Measurements from ENCODE around the gene PNRC1.
"Not testable (repeated sequence)": the region's sequence is repeated elsewhere in the genome, so short reads cannot be mapped to it uniquely, and the experiment has no call there.

PNRC1 gene

GRCh38 chr6:89080281-89081128, at the start of gene PNRC1:
PNRC1 (plus strand) TSS chr6:89080751; CDS start chr6:89080895, 144 bp downstream.
- peak; percentile 100 for DNase-seq (ENCODE audit: low read depth in 3 of 3)

DNA sequence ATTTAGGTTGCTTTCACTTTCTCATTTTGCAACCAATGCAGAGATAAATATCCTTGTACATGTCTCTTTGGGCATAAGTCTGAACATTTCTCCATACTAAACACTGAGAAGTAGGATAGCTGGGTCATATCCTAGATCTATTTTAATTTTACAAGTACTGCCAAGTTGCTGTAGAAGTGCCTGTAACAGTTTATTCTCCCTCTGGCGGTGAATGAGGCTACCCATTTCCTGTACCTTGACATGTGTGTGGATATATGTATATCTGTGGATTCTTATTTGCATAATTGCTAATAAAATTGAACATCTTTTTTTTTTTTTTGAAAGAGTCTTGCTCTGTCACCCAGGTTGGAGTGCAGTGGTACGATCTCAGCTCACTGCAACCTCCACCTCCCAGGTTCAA, 48.0 kb upstream of the PNRC1 start:
- DNase-seq (ENCODE audit: low read depth in 3 of 3): no peak

DNA sequence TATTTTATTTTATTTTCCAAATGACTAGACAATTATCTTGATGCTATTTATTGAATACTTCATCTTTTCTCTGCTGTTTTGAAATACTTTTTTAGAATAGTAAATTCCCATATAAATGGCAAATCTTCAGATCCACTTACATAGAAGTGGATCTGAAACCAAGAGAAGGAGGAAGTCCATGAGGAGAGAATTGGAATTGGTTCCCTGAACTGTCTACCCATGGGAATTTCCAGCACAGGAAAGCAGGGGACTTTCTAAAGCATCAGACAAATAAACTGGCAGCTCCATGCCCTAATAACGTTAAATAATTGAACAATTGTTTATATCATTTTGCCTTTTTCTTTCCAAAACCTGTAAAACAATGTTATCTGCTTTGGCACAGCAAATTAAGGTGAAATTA, 47.1 kb upstream of the PNRC1 start:
- no peak for DNase-seq (ENCODE audit: low read depth in 3 of 3)

DNA sequence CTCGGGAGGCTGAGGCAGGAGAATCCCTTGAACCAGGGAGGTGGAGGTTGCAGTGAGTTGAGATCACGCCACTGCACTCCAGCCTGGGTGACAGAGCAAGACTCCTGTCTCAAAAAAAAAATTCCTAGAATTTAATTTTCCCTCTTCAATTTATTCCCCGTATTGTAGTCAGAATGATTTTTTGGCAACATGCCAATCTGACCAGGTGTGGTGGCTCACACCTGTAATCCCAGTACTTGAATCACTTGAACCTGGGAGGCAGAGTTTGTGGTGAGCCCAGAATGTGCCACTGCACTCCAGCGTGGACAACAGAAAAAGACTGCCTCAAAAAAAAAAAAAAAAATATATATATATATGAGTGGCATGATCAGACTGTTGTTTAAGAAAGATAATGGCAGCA, 46.4 kb upstream of the PNRC1 start:
- not testable (repeated sequence) for DNase-seq (ENCODE audit: low read depth in 3 of 3)

DNA sequence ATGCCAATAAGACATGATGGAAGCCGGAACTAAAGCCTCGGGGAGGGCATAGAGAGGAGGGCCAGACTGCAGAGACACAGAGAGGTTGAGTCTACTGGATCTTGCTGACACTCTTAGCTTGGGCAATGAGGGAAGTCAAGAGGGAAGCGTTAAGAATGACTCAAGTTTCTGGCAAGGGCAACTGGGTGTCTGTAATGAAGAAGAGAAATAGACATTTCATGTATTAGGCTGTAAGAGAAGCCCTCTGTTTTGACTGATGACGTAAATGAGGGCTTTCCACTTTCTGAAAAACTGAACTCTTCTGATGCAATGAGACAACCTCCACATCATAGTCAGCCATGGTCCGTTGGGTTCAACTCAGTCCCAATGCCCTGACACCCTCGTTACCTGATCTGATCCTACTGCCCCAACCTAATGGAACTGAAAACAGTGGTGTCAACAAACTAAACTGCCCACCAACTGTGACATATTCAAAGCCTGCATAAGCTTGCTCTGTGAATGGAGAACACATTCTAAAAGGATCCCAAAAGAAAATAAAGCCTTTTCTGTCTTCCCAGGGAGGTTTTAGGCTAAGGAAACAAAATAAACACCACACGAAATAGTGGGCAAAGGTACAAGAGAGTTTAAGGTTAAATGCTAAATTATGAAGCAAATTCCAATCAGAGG, 45.8 kb upstream of the PNRC1 start:
- no peak for DNase-seq (ENCODE audit: low read depth in 3 of 3)

DNA sequence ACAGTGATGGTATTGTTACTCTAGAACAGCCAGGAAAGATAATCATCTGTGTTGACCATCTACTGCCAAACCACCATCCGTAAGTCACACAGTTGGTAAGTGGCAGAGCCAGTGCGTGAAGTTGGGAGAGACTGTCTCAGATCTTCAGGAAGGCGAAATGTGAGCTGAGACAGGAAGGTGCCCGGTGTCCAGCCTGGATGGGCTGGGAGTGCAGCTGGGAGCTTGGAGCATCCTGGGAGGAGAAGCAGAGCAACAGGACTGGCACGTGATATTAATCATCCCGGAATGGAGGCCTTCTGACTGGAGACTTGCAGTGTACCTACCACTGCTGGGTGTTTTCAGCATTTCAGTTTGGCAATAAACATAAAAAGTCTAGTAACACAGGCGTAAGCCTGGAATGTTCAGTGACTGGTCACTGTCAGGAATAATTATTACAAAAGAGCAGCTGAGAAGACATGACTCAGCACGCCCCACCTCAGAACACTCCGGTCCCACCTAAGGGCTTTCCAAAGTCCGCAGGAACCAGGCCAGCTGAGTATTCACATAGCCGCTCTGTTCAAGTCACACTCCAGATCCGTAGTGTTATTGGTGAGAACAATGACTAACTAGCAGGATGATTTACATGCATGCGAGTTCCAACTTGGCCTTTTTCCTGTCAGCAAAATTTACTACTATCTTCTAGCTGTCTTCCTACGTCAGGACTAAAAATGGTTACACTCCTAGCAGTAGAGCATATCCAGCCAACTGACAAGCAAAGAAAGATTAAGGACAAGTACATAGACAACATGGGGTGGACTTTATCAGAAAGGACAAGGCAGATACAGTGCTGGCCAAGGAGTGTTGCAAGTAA, 45.1 kb upstream of the PNRC1 start:
- DNase-seq (ENCODE audit: low read depth in 3 of 3): no peak

- no peak for DNase-seq (ENCODE audit: low read depth in 3 of 3)
Observed at GRCh38 chr6:89037141-89037900, 43.2 kb upstream of the PNRC1 start.

DNA sequence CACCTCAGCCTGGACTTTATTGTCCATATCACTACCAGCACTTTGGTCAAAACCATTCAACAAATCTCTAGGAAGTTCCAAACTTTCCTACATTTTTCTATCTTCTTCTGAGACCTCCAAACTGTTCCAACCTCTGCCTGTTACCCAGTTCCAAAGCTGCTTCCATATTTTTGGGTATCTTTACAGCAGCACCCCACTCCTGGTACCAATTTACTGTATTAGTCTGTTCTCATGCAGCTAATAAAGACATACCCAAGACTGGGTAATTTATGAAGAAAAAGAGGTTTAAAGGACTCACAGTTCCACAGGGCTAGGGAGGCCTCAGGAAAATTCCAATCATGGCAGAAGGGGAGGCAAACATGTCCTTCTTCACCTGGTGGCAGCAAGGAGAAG, 42.7 kb upstream of the PNRC1 start:
- DNase-seq (ENCODE audit: low read depth in 3 of 3): not testable (repeated sequence)

DNA sequence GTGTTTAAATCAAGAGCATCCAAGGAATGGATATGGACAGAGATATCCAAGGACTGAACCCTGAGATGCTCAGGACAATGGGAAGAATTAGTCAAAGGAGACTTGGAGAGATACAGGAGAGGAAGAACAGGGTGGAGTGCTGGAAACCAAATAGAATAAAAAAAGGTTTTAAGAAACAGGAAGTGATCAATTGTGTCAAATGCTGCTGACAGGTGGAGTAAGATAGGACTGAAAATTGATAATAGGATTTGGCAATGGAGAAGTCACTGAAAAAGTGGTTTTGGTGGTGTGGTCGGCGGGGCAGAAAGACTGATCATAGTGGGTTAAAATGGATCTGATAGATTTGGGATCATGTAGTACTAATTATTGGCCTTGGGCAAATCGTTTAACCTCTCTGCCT, 37.9 kb upstream of the PNRC1 start:
- no peak for DNase-seq (ENCODE audit: low read depth in 3 of 3)

GRCh38 chr6:89044328-89045010, 36.1 kb upstream of the PNRC1 start:
- DNase-seq (ENCODE audit: low read depth in 3 of 3): no peak

- no peak for DNase-seq (ENCODE audit: low read depth in 3 of 3)
Observed at GRCh38 chr6:89045011-89045387, 35.6 kb upstream of the PNRC1 start.

DNA sequence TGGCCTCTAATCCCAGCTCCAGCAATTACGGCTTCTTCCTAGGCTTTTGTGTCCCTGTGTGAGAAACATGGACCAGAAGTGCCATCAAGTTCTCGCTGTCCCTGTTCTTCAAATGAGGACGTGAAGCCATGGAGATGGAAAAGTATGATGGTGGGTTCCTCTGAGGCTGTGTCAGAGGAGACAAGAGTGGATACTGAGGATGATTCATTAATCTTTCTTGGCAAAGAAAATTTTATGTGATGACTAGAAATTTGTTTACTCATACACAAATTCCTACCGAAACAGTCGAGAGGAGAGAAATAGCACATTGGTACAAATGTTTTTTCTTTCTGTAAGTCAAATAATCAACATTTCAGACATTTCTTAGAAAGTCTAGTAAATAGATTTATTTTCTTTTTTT, 35.0 kb upstream of the PNRC1 start:
- DNase-seq (ENCODE audit: low read depth in 3 of 3): no peak

DNA sequence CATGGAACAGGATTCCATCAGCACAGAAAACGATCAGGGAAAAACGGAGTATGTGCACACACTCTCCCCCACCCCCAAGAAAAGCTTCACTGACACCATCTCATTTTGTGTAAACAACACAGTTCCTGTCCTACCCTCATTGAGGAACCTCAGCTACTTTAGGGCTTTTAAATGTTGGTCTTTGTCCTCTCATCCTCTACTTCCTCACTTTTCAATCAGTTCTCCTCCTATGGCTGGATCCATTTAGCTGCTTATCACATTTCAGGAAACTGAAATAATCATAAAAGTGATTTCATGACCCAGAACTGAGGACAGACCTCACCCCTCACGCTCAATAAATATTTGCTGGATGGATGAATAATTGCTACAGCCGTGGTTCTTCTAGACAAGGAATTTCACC, 33.1 kb upstream of the PNRC1 start:
- no peak for DNase-seq (ENCODE audit: low read depth in 3 of 3)

GRCh38 chr6:89048288-89048923, 32.1 kb upstream of the PNRC1 start:
- DNase-seq (ENCODE audit: low read depth in 3 of 3): no peak

- DNase-seq (ENCODE audit: low read depth in 3 of 3): no peak
Observed at GRCh38 chr6:89048985-89049384, 31.6 kb upstream of the PNRC1 start.

GRCh38 chr6:89050155-89050554, 30.4 kb upstream of the PNRC1 start:
- no peak for DNase-seq (ENCODE audit: low read depth in 3 of 3)

DNA sequence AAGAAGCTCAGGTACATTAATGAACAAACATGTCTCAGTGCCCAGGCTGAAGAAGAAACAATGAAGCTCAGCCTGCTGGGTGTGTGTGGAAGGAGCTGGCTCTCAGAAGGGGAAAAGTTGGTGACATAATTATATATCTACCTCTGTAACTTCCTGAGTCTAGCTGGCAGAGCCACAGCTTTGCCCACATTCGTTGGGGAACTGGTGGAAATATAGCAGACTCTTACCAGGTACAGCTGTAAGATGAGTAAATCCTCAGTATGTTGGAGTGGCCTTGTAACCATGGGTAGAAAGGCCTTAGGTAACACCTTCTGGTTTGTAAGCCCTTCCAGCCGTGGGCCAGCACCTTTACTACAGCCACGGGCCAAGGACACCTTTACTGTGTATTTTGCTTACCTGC, 29.9 kb upstream of the PNRC1 start:
- no peak for DNase-seq (ENCODE audit: low read depth in 3 of 3)

DNA sequence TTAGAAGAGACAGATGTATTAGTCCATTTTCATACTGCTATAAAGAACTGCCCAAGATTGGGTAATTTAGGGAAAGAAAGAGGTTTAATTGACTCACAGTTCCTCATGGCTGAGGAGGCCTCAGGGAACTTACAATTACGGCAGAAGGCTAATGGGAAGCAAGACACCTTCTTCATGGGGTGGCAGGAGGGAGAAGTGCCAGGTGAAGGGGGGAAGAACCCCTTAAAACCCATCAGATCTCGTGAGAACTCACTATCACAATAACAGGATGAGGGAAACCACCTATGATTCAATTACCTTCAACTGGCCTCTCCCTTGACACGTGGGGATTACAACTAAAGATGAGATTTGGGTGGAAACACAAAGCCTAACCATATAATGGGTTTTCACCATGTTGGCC, 28.9 kb upstream of the PNRC1 start:
- DNase-seq (ENCODE audit: low read depth in 3 of 3): no peak

GRCh38 chr6:89054208-89054607, 26.3 kb upstream of the PNRC1 start:
- no peak for DNase-seq (ENCODE audit: low read depth in 3 of 3)

DNA sequence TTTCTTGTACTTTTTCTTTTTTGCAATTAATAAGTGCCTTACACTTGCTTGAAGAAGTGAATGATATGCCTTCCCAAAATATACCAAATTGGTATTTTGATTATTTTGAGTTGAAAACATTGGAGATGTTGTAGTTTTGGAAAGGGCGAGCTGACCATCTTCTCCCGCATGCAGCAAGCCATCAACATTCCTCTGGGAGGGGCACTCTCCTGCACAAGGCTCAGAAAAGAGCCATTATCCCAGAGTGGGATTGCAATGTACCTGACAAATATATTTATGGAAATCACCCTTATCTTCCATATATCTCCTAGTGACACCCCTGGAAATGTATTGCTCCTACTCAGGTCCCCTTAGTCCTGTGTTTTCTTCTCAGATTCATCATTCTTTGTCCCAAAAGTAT, 22.8 kb upstream of the PNRC1 start:
- no peak for DNase-seq (ENCODE audit: low read depth in 3 of 3)

DNA sequence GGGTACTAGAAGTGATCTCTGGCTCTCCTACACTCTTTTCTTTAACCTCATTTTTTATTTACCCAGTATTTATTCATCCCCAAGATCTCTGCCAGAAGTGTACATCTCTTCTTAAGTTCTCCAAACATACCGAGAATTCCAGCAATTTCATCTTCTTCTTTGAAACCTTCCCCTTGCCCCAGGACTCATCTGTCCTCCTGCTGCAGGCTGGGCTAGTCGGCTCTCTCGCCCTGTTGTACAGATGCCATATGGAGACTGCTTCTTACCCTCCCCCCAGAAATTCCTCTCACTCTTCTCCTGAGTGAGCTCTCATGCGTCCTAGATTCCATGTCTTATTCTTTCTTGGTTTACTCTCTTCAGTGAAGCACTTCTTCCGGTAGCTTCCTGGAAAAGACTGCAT, 21.9 kb upstream of the PNRC1 start:
- no peak for DNase-seq (ENCODE audit: low read depth in 3 of 3)
